Brain microvascular endothelial cell (primary cell): ENCODE results near the gene IQCF2.
"Not testable (repeated sequence)": the region's sequence is repeated elsewhere in the genome, so short reads cannot be mapped to it uniquely, and the experiment has no call there.

ENCODE experiments used
- DNase-seq: peaks from one replicate; pipeline ENCODE4 v3.0.0-alpha.2; 2020
- H3K27ac ChIP-seq: fragments of 250-450 bp; sonication (Bioruptor Pico); 2 replicates; pipeline ENCODE4 v1.5.1; 2020; ENCODE audit warnings: mild to moderate bottlenecking, moderate library complexity
- H3K27me3 ChIP-seq: fragments of 250-450 bp; sonication (Bioruptor Pico); replicated peaks from 2 replicates; pipeline ENCODE4 v1.5.1; 2020; ENCODE audit warnings: mild to moderate bottlenecking
- H3K36me3 ChIP-seq: fragments of 250-450 bp; sonication (Bioruptor Pico); replicated peaks from 2 replicates; pipeline ENCODE4 v1.5.1; 2020; ENCODE audit warnings: mild to moderate bottlenecking
- H3K4me3 ChIP-seq: 2 replicates; pipeline ENCODE4 v1.5.1; 2011; ENCODE audit warnings: low read depth, mild to moderate bottlenecking, control low read depth, low read length, moderate library complexity
- CTCF ChIP-seq: IDR thresholded peaks from 2 replicates; pipeline ENCODE4 v1.5.1; 2011; ENCODE audit warnings: low read depth, mild to moderate bottlenecking, moderate library complexity, low read length, control low read depth, inconsistent platforms; ENCODE audit errors: missing control alignments
- in situ Hi-C: cut with HindIII; loops from 2 replicates; pipeline ENCODE4 v1.10.0; 2017; ENCODE audit warnings: low sequenced_read_pairs, low pct_ligation_motif_present

The IQCF2 gene

GRCh38 chr3:51836606-51837005, 24.8 kb upstream of the IQCF2 start:
- Histone ChIP-seq H3K4me3 (no peak overlapping the region), H3K27ac (no peak overlapping the region), H3K36me3 (no peaks in the 10 kb centered on the region), H3K27me3 (no peaks in the 10 kb centered on the region)
- DNase-seq, result no peak
- TF ChIP-seq CTCF, result no peak
- in situ Hi-C loops, result no loop called here

GRCh38 chr3:51845129-51845528, 16.3 kb upstream of the IQCF2 start:
- in situ Hi-C loops, result no loop called here
- no peak for TF ChIP-seq CTCF
- no peaks in the 10 kb centered on the region for H3K36me3 ChIP-seq
- H3K27me3 ChIP-seq, result no peaks in the 10 kb centered on the region
- H3K27ac ChIP-seq, result no peak overlapping the region
- H3K4me3 ChIP-seq, result no peak overlapping the region
- DNase-seq, result no peak

GRCh38 chr3:51855411-51855810, 6.0 kb upstream of the IQCF2 start:
- H3K4me3 ChIP-seq, H3K36me3 ChIP-seq, in situ Hi-C loops, DNase-seq, H3K27ac ChIP-seq, H3K27me3 ChIP-seq: not testable (repeated sequence)

GRCh38 chr3:51862886-51863285, 1.5 kb downstream of the IQCF2 start:
- Histone ChIP-seq H3K36me3 (no peaks in the 10 kb centered on the region), H3K4me3 (no peak overlapping the region), H3K27ac (no peak overlapping the region), H3K27me3 (no peaks in the 10 kb centered on the region)
- no peak for DNase-seq
- TF ChIP-seq CTCF, result no peak
- in situ Hi-C loops, result no loop called here

- H3K4me3 ChIP-seq, H3K27me3 ChIP-seq, DNase-seq, H3K36me3 ChIP-seq, H3K27ac ChIP-seq, in situ Hi-C loops: not testable (repeated sequence)
Observed at GRCh38 chr3:51868896-51869295, 7.5 kb downstream of the IQCF2 start.

GRCh38 chr3:51869304-51869703, 7.9 kb downstream of the IQCF2 start:
- TF ChIP-seq CTCF, result no peak
- DNase-seq, result no peak
- H3K27me3 ChIP-seq, result no peaks in the 10 kb centered on the region
- no peak overlapping the region for H3K4me3 ChIP-seq
- H3K27ac ChIP-seq, result no peak overlapping the region
- in situ Hi-C loops, result no loop called here
- no peaks in the 10 kb centered on the region for H3K36me3 ChIP-seq

- no peak for TF ChIP-seq CTCF
- H3K4me3 ChIP-seq, result no peak overlapping the region
- DNase-seq, result no peak
- H3K27me3 ChIP-seq, result no peaks in the 10 kb centered on the region
- H3K36me3 ChIP-seq, result no peaks in the 10 kb centered on the region
- no peak overlapping the region for H3K27ac ChIP-seq
- in situ Hi-C loops, result no loop called here
Observed at GRCh38 chr3:51873253-51873766, 11.9 kb downstream of the IQCF2 start.
